Epithelial cell of proximal tubule (primary cell): Measurements from ENCODE around the gene RAD54L2. TPM values are rescaled to one million over a fixed set of nuclear protein-coding genes. Genes with fewer than 3 reads are reported as not detected.
"Not testable (repeated sequence)": the region's sequence is repeated elsewhere in the genome, so short reads cannot be mapped to it uniquely, and the experiment has no call there.

ENCODE experiments used
- DNase-seq: peaks from one replicate; pipeline ENCODE4 v3.0.0-alpha.2; 2011; ENCODE audit warnings: low read depth
- H3K4me3 ChIP-seq: 2 replicates; pipeline ENCODE4 v1.5.1; 2011; ENCODE audit warnings: low read depth, mild to moderate bottlenecking, low read length
- CTCF ChIP-seq: conservative IDR thresholded peaks from 2 replicates; pipeline ENCODE4 v1.5.1; 2012; ENCODE audit warnings: low read depth, mild to moderate bottlenecking, low read length
- total RNA-seq: library from RNA; depleted of rRNA; stranded (reverse); fragments of >200 nt; gene quantifications from 2 replicates; pipeline ENCODE4 v1.2.3, GENCODE V29; 2015

Gene RAD54L2
- total RNA-seq, 1 donor from 2014 or later, result 9.6 TPM

- no peak overlapping the region for H3K4me3 ChIP-seq
- no peak for DNase-seq
- TF ChIP-seq CTCF, result no peak
Observed at GRCh38 chr3:51508255-51508654, 30.3 kb upstream of the RAD54L2 start.

- H3K4me3 ChIP-seq, result no peak overlapping the region
- DNase-seq, result no peak
- TF ChIP-seq CTCF, result no peak
Observed at GRCh38 chr3:51510996-51511395, 27.5 kb upstream of the RAD54L2 start.

- TF ChIP-seq CTCF, result no peak
- no peak for DNase-seq
Observed at GRCh38 chr3:51514210-51514609, 24.3 kb upstream of the RAD54L2 start.

GRCh38 chr3:51519848-51520247, 18.7 kb upstream of the RAD54L2 start:
- no peak for DNase-seq
- H3K4me3 ChIP-seq, result no peak overlapping the region
- TF ChIP-seq CTCF, result no peak

More at GRCh38 chr3:51514210-51514609, 24.3 kb upstream of the RAD54L2 start:
- no peak overlapping the region for H3K4me3 ChIP-seq

- not testable (repeated sequence) for H3K4me3 ChIP-seq, DNase-seq
Observed at GRCh38 chr3:51520906-51521730, 17.4 kb upstream of the RAD54L2 start.

GRCh38 chr3:51522273-51522962, 16.1 kb upstream of the RAD54L2 start:
- no peak for TF ChIP-seq CTCF
- DNase-seq, result no peak
- no peak overlapping the region for H3K4me3 ChIP-seq

- DNase-seq, H3K4me3 ChIP-seq: not testable (repeated sequence)
Observed at GRCh38 chr3:51524874-51525273, 13.6 kb upstream of the RAD54L2 start.

GRCh38 chr3:51530485-51530884, 8.0 kb upstream of the RAD54L2 start:
- no peak overlapping the region for H3K4me3 ChIP-seq
- DNase-seq, result no peak
- TF ChIP-seq CTCF, result no peak
